Transverse colon (tissue), 4 donors: Measurements from ENCODE around the gene DEUP1. TPM values are rescaled to one million over a fixed set of nuclear protein-coding genes. Genes with fewer than 3 reads are reported as not detected.
"Not testable (repeated sequence)": the region's sequence is repeated elsewhere in the genome, so short reads cannot be mapped to it uniquely, and the experiment has no call there.

ENCODE experiments used
- DNase-seq: peaks from one replicate; pipeline ENCODE4 v3.0.0-alpha.2; 2019
- H3K27ac ChIP-seq, 4 donors: fragments of 200-600 bp; sonication (generic); 2 replicates each; pipeline ENCODE4 v1.5.1; 2016 to 2018; ENCODE audit warnings: inconsistent platforms in 4 of 4
- H3K27me3 ChIP-seq: fragments of 200-600 bp; sonication (generic); 2 replicates; pipeline ENCODE4 v1.5.1; 2017; ENCODE audit warnings: inconsistent platforms
- H3K36me3 ChIP-seq, 4 donors: fragments of 200-600 bp; sonication (generic); 2 replicates each; pipeline ENCODE4 v1.5.1; 2017 to 2019; ENCODE audit warnings: inconsistent platforms in 4 of 4
- H3K4me1 ChIP-seq, 4 donors: fragments of 200-600 bp; sonication (generic); 2 replicates each; pipeline ENCODE4 v1.5.1; 2017 to 2020; ENCODE audit warnings: inconsistent platforms in 4 of 4
- H3K4me3 ChIP-seq, 4 donors: fragments of 200-600 bp; sonication (generic); 1 replicate in 1 of 4; 2 replicates in 3 of 4; pipeline versions ENCODE4 v1.5.1 to v1.6.1; 2017 to 2019; ENCODE audit warnings: inconsistent platforms in 4 of 4
- H3K9me3 ChIP-seq, 2 donors: fragments of 200-600 bp; sonication (generic); 2 replicates each; pipeline ENCODE4 v1.5.1; 2017 to 2019; ENCODE audit warnings: inconsistent platforms in 2 of 2
- EP300 ChIP-seq: sonication (generic); formaldehyde crosslinking; IDR thresholded peaks from one replicate; pipeline ENCODE4 v1.6.1; 2017; ENCODE audit warnings: antibody characterized with exemption, low read depth
- POLR2A ChIP-seq: fragments of 450-650 bp; IDR thresholded peaks from one replicate; pipeline ENCODE4 v1.6.1; 2016; ENCODE audit warnings: antibody characterized with exemption, mild to moderate bottlenecking, moderate library complexity
- POLR2AphosphoS5 ChIP-seq, 3 donors: sonication (generic); formaldehyde crosslinking; IDR thresholded peaks; one replicate each; pipeline ENCODE4 v1.6.1; 2016; ENCODE audit warnings: antibody characterized with exemption in 3 of 3
- WGBS, 2 donors: methylation state at CpG; one replicate each; pipeline ENCODE4 v1.1.5; 2018; ENCODE audit warnings: low coverage in 1 of 2; 5-methylcytosine and 5-hydroxymethylcytosine counted together
- in situ Hi-C, 4 donors: fragments of 200-750 bp; cut with MboI; loops; one replicate each; pipeline versions ENCODE4 v1.15.0 to v1.15.1; 2017; ENCODE audit warnings: low sequenced_read_pairs in 3 of 4, low pct_ligation_motif_present in 1 of 4, low pct_unique_long_range_greater_than_20kb in 1 of 4
- intact Hi-C: fragments of 100-400 bp; cut with DNase I; formaldehyde crosslinking; loops from one replicate; pipeline ENCODE4 v1.15.1; 2023; ENCODE audit warnings: low total_unique reads
- total RNA-seq, 4 donors: library from RNA; depleted of rRNA; stranded (reverse); fragments of >200 nt; gene quantifications; one replicate each; pipeline ENCODE4 v1.1.0, GENCODE V29; 2016
- TF ChIP-seq, protein P1 (sequence below), 5 experiments: fragments of 200-600 bp in 3 of 5; fragments of 450-650 bp in 2 of 5; sonication (generic) in 3 of 5; IDR thresholded peaks; 1 replicate in 2 of 5; 2 replicates in 3 of 5; pipeline ENCODE4 v1.5.1; 2016 to 2017; ENCODE audit warnings: antibody characterized with exemption in 5 of 5, inconsistent platforms in 3 of 5, mild to moderate bottlenecking in 2 of 5, moderate library complexity in 1 of 5

The DEUP1 gene
- total RNA-seq, 4 donors from 2014 or later: not detected

DNA sequence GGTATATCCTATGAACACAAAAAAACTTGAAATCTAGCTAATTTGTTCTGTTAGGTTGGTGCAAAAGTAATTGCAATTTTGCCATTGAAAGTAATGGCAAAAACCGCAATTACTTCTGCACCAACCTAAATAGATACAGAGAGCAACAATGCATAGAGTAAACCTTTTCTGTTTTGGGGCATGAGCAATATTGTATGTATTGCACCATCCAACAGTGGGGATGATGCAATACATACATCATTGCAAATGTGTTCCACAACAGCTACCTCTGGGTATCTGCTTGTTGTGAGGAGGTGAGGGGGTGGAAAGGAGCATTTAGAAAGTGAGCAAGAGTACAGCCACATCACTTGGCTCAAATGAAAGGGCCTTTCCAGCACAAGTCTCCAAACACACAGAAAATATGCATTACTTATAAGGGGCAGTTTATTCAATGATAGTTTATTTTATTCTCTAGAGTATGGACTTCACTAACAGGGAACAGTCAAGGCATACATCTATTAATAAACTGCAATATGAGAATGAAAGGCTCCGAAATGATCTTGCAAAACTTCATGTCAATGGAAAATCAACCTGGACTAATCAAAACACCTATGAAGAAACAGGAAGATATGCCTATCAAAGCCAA is 77.3 kb downstream of the DEUP1 start:
- in situ Hi-C loops (no loop called here), intact Hi-C loops (no loop called here)
- TF ChIP-seq POLR2A (no peak), POLR2AphosphoS5 (IDR thresholded peaks at IDR 0.05) (no peak)
- TF ChIP-seq, protein P1, sequence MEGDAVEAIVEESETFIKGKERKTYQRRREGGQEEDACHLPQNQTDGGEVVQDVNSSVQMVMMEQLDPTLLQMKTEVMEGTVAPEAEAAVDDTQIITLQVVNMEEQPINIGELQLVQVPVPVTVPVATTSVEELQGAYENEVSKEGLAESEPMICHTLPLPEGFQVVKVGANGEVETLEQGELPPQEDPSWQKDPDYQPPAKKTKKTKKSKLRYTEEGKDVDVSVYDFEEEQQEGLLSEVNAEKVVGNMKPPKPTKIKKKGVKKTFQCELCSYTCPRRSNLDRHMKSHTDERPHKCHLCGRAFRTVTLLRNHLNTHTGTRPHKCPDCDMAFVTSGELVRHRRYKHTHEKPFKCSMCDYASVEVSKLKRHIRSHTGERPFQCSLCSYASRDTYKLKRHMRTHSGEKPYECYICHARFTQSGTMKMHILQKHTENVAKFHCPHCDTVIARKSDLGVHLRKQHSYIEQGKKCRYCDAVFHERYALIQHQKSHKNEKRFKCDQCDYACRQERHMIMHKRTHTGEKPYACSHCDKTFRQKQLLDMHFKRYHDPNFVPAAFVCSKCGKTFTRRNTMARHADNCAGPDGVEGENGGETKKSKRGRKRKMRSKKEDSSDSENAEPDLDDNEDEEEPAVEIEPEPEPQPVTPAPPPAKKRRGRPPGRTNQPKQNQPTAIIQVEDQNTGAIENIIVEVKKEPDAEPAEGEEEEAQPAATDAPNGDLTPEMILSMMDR (IDR thresholded peaks at IDR 0.05): no peak
- 77 to 85% methylated on average over 2 of the region's 2 CpGs for WGBS, 2 donors
- no peaks in the 10 kb centered on the region for H3K4me1 ChIP-seq
- H3K36me3 ChIP-seq: no peaks in the 10 kb centered on the region
- H3K27me3 ChIP-seq: no peaks in the 10 kb centered on the region
- no peak overlapping the region for H3K4me3 ChIP-seq
- H3K9me3 ChIP-seq: no peaks in the 10 kb centered on the region
- DNase-seq: no peak
- no peak overlapping the region for H3K27ac ChIP-seq

DNA sequence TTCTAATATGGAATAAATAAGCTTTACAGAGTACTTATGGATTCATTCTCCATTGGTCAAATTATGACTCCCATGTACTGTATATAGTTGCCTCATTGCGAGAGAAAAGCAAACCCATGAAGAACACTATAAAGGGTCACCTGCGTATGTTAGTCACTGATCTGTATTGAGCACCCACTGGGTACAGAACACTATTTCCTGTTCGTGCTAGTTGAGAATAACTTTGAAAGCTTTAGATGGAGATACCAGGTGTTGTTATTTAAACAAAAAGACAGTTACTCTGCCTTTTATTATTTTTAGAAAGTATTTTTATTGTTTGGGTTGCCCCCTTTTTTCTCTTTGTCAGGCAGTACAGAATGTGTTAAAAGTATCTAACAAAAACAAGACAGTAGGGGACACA is 79.9 kb downstream of the DEUP1 start:
- Histone ChIP-seq H3K27me3 (no peaks in the 10 kb centered on the region), H3K4me3 (no peak overlapping the region), H3K36me3 (no peaks in the 10 kb centered on the region), H3K4me1 (no peaks in the 10 kb centered on the region), H3K27ac (no peak overlapping the region), H3K9me3 (no peaks in the 10 kb centered on the region)
- 68% methylated on average over 3 of the region's 3 CpGs; no CpG with 5 or more reads in 1 of the 2 donors for WGBS, 2 donors
- in situ Hi-C loops (no loop called here), intact Hi-C loops (no loop called here)
- no peak for TF ChIP-seq POLR2AphosphoS5 (IDR thresholded peaks at IDR 0.05)
- TF ChIP-seq EP300: no peak
- no peak for TF ChIP-seq POLR2A
- TF ChIP-seq, protein P1 (IDR thresholded peaks at IDR 0.05): no peak
- no peak for DNase-seq

DNA sequence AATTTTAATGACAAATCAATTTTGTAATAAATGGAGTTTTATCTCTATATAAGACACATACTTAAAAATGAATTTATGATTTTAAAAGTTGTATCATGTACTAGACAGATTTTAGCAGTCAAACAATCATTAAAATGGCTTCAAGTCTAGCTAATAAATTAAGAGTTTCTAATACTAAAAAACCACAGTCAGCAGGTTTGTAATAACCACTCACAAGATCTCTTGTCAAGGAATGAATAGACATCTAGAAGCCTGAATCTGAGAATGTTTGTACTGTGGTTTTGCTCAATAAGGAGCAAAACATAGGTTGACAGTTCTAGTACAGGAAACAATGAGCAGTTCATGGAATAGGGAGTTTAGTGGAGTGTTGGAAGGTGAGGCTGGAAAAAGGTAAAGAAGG is 81.2 kb downstream of the DEUP1 start:
- H3K4me1 ChIP-seq: no peaks in the 10 kb centered on the region
- in situ Hi-C loops: no loop called here
- TF ChIP-seq POLR2A: no peak
- TF ChIP-seq POLR2AphosphoS5 (IDR thresholded peaks at IDR 0.05): no peak
- TF ChIP-seq, protein P1 (IDR thresholded peaks at IDR 0.05): no peak
- TF ChIP-seq EP300: no peak
- H3K36me3 ChIP-seq: no peaks in the 10 kb centered on the region
- H3K9me3 ChIP-seq: no peaks in the 10 kb centered on the region
- no peak overlapping the region for H3K27ac ChIP-seq
- no peaks in the 10 kb centered on the region for H3K27me3 ChIP-seq
- no peak for DNase-seq
- intact Hi-C loops: no loop called here
- H3K4me3 ChIP-seq: no peak overlapping the region

DNA sequence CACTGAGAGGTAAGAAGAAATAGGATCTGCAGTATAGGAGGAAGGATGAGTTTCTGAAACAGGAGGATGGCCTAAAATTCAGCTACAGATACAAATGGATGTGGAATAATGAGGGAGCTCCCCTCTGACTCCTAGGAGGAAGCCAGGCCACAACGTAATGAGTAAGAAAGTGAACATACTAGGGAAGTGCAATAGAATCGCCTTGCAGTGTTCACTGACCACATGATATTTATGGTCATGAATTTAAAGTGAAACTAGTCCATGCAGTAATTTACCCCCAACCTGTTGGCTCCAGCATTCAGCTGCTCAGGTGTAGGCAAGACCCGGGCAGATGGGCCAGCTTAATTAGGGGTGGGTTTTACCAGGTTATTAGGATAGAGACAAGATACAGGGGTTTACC is 101.7 kb downstream of the DEUP1 start:
- Histone ChIP-seq H3K36me3 (no peaks in the 10 kb centered on the region), H3K9me3 (no peaks in the 10 kb centered on the region), H3K4me1 (no peaks in the 10 kb centered on the region), H3K27ac (no peak overlapping the region), H3K4me3 (no peak overlapping the region), H3K27me3 (no peaks in the 10 kb centered on the region)
- no peak for DNase-seq
- TF ChIP-seq POLR2AphosphoS5 (IDR thresholded peaks at IDR 0.05) (no peak), EP300 (no peak), POLR2A (no peak)
- TF ChIP-seq, protein P1 (IDR thresholded peaks at IDR 0.05): no peak
- 58% methylated on average over 3 of the region's 3 CpGs; no CpG with 5 or more reads in 1 of the 2 donors for WGBS, 2 donors
- intact Hi-C loops (no loop called here), in situ Hi-C loops (no loop called here)

DNA sequence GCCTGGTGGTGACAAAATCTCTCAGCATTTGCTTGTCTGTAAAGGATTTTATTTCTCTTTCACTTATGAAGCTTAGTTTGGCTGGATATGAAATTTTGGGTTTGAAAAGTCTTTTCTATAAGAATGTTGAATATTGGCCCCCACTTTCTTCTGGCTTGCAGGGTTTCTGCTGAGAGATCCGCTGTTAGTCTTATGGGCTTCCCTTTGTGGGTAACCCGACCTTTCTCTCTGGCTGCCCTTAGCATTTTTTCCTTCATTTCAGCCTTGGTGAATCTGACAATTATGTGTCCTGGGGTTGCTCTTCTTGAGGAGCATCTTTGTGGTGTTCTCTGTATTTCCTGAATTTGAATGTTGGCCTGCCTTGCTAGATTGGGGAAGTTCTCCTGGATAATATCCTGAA is 112.7 kb downstream of the DEUP1 start:
- intact Hi-C loops, H3K27me3 ChIP-seq, H3K9me3 ChIP-seq, in situ Hi-C loops, H3K36me3 ChIP-seq, H3K27ac ChIP-seq, H3K4me3 ChIP-seq, H3K4me1 ChIP-seq, DNase-seq: not testable (repeated sequence)
- WGBS, 2 donors: 78 to 84% methylated on average over 2 of the region's 2 CpGs
